Measurements from ENCODE around the gene CDK5RAP2.

CDK5RAP2 gene

DNA sequence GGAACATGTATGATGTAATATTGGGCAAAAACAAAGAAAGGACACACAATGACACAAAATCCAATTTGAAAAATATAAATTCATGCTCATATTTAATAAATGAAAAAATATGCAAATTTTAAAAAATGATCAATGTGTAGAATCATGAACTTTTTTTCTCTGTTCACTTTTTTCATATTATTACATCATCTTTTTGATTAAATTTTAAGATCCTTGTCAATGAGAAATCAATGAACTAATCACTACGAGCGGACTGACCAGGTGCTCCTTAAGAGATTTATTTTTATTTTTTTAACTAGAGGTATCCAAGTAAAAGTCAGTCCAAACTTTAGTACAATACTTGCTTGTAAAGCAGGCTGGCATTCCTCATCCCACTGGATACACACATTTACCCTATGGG is 174.1 kb downstream of the CDK5RAP2 start:
- H3K4me3 ChIP-seq (ENCODE audit: low read depth, low read length) = no peak overlapping the region
- TF ChIP-seq, protein P1, sequence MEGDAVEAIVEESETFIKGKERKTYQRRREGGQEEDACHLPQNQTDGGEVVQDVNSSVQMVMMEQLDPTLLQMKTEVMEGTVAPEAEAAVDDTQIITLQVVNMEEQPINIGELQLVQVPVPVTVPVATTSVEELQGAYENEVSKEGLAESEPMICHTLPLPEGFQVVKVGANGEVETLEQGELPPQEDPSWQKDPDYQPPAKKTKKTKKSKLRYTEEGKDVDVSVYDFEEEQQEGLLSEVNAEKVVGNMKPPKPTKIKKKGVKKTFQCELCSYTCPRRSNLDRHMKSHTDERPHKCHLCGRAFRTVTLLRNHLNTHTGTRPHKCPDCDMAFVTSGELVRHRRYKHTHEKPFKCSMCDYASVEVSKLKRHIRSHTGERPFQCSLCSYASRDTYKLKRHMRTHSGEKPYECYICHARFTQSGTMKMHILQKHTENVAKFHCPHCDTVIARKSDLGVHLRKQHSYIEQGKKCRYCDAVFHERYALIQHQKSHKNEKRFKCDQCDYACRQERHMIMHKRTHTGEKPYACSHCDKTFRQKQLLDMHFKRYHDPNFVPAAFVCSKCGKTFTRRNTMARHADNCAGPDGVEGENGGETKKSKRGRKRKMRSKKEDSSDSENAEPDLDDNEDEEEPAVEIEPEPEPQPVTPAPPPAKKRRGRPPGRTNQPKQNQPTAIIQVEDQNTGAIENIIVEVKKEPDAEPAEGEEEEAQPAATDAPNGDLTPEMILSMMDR (IDR thresholded peaks at IDR 0.05; ENCODE audit: borderline replicate concordance, insufficient read depth, low read depth, low read length) = no peak

DNA sequence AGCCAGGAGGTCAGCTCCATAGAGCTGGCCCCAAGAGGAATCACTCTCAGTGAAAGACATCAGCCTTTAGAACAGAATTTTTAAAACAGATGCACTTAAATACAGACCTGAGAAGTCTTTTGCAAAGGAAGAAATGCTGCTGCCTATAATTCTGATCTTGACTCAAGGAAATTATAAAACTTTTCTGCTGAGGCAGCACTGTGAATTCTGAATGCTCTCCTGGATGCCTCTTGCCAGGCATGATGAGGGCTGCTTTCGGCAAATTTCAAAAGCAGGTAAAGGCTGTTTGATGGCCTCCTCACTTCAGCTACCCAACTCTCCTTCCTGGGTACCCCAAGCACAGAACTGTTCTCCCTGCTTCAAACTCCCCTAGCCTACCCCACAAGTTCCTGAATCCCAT is 174.8 kb downstream of the CDK5RAP2 start:
- TF ChIP-seq, protein P1 (IDR thresholded peaks at IDR 0.05; ENCODE audit: borderline replicate concordance, insufficient read depth, low read depth, low read length) = no peak
- no peak overlapping the region for H3K4me3 ChIP-seq (ENCODE audit: low read depth, low read length)

DNA sequence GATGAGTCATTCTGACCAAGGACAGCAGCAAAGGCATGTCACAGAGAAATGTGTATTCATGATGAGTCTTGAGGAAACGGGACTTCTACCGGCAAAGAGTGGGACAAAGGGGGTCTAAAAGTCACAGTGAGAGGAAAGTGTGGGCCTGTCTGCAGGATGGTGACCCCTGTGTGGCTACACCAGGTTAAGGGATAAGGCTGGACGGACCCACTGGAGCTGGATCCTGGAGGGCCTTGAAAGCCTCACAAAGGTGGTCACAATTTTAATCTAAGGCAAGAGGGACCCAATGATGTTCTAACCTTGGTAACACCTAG is 176.5 kb downstream of the CDK5RAP2 start:
- H3K4me3 ChIP-seq (ENCODE audit: low read depth, low read length) = no peak overlapping the region
- TF ChIP-seq, protein P1 (IDR thresholded peaks at IDR 0.05; ENCODE audit: borderline replicate concordance, insufficient read depth, low read depth, low read length) = no peak

DNA sequence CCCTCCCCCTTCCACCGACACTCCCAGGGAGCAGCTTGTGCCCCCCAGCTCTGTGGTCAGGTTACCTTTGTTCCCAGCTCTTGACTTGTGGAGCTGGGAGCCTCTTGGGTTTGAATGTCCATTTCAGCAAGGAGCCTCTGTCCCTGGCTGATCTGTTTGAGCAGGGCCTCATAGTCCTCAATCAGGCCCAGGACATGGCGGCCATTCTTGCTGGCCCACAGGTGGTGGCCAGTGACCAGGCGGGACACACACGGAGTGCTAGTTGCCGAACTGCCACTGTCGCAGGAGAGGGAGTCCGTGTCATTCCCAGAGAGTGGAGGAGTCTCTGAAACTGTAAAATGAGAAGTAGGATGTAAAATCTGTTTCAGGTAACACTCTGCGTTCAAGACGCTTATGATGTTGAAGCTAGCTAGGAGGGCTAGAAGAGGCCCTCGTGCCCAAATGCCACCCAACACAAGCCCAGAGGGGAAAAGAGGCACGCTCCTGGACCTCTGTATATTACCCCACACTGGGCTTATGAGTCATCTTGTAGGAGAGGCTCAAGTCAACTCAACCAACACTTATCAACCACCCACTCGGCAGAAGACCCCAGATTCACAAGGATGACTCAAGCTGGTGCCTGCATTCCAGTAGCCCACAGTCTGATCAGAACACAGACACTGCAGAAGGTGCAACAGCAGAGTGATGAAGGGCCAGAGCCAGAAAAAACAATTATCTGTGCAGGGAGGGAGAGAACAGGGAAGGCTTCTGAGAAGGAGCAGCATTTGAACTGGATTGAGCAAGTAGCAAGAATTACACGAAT is 177.0 kb downstream of the CDK5RAP2 start:
- TF ChIP-seq, protein P1 (IDR thresholded peaks at IDR 0.05; ENCODE audit: borderline replicate concordance, insufficient read depth, low read depth, low read length) = no peak
- H3K4me3 ChIP-seq (ENCODE audit: low read depth, low read length) = no peak overlapping the region

DNA sequence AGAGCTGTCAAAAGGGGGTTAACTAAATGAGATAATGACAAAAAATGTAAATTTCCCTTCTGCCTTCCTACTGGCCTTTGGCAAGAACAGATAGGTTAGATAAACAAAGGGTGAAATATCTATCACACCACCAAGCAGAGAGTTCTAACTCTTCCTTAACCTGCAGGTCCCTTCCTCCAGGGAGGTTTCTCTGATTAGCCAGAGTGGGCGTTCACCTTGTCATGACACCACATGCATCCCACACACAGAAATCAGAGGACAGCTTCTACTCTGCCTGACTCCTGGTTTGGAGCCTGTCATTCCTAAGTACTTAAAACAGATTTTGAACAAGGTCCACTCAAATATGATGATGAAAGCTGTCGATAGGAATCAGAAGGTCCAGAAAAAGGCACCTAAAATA is 180.0 kb downstream of the CDK5RAP2 start:
- TF ChIP-seq, protein P1 (IDR thresholded peaks at IDR 0.05; ENCODE audit: borderline replicate concordance, insufficient read depth, low read depth, low read length) = no peak
- no peak overlapping the region for H3K4me3 ChIP-seq (ENCODE audit: low read depth, low read length)

DNA sequence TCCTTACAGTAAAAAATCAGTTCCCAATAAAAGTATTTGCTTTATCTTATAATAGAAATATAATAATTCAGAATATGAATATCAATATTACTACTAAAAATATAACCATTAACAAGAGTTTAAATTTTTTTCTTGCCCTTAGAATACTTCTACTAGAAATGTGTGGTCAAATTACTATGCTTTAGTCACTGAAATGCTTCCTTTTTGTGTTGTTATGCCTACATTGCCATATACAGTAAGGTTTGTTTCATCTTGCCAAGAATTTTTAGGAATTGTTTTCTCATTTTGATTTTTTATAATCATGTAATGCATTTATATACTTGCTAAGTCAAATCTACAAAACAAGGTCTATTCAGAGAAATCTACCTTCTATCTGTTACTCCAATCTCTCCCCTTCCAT is 181.7 kb downstream of the CDK5RAP2 start:
- TF ChIP-seq, protein P1 (IDR thresholded peaks at IDR 0.05; ENCODE audit: borderline replicate concordance, insufficient read depth, low read depth, low read length) = no peak
- H3K4me3 ChIP-seq (ENCODE audit: low read depth, low read length) = no peak overlapping the region

DNA sequence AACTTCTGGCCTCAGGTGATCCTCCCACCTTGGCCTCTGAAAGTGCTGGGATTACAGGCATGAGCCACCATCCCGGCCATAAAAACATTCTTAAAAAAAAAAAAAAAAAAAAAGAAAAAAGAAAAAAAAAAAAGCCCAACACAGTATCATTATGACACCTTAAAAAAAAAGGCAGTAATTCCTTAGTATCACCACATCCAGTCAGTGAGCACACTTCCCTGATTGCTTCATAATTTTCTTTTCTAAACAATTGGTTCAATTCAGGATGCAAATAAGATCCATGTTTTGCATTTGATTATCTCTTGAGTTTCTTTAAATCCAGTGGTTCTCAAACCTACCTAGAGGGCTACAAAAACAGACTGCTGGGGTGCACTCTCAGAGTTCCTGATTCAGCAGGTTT is 182.5 kb downstream of the CDK5RAP2 start:
- TF ChIP-seq, protein P1 (IDR thresholded peaks at IDR 0.05; ENCODE audit: borderline replicate concordance, insufficient read depth, low read depth, low read length) = no peak
- H3K4me3 ChIP-seq (ENCODE audit: low read depth, low read length) = no peak overlapping the region
